ENCODE results near the gene FPR3.

DNA sequence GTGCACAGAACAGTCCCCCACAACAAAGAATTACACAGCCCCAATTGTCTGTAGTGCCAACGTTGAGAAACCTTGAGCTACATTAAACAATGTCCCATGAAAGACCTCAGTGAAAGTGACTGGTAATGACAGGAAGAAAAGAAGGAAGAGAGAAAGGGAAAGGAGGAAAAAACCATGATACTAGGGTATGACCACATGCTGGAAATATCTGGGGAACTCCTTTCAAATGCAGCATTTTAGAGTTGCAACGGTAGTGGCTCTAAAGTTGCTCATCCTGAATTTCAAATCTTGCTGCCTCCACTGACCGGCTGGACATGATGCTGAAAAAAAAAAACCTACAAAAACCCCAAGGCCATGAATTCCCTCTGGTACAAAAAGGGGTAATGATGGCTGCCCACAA, 26.5 kb downstream of the FPR3 start:
- TF ChIP-seq POLR2A (IDR thresholded peaks at IDR 0.05) (no peak), POLR2AphosphoS5 (IDR thresholded peaks at IDR 0.05) (no peak), EP300 (IDR thresholded peaks at IDR 0.05; ENCODE audit: low read depth) (no peak)
- TF ChIP-seq, protein P1, sequence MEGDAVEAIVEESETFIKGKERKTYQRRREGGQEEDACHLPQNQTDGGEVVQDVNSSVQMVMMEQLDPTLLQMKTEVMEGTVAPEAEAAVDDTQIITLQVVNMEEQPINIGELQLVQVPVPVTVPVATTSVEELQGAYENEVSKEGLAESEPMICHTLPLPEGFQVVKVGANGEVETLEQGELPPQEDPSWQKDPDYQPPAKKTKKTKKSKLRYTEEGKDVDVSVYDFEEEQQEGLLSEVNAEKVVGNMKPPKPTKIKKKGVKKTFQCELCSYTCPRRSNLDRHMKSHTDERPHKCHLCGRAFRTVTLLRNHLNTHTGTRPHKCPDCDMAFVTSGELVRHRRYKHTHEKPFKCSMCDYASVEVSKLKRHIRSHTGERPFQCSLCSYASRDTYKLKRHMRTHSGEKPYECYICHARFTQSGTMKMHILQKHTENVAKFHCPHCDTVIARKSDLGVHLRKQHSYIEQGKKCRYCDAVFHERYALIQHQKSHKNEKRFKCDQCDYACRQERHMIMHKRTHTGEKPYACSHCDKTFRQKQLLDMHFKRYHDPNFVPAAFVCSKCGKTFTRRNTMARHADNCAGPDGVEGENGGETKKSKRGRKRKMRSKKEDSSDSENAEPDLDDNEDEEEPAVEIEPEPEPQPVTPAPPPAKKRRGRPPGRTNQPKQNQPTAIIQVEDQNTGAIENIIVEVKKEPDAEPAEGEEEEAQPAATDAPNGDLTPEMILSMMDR (IDR thresholded peaks at IDR 0.05), result no peak

All from transverse colon (tissue), 4 donors.